Thoracic aorta (tissue), 2 donors: ENCODE data around the gene ARRB2. TPM values are rescaled to one million over a fixed set of nuclear protein-coding genes. Genes with fewer than 3 reads are reported as not detected.

Experiments used
- ATAC-seq: fragments of 150-250 bp; one replicate; pipeline ENCODE4 v1.8.0; 2017; ENCODE audit warnings: low read depth; ENCODE audit not compliant: insufficient number of reproducible peaks, low FRiP score
- DNase-seq: peaks from one replicate; pipeline ENCODE4 v3.0.0-alpha.2; 2020; ENCODE audit warnings: low spot score
- H3K27ac ChIP-seq, 2 donors: fragments of 200-600 bp; sonication (generic); 1 replicate in 1 of 2; 2 replicates in 1 of 2; pipeline ENCODE4 v1.5.1; 2016; ENCODE audit warnings: mild to moderate bottlenecking in 2 of 2, moderate library complexity in 2 of 2
- H3K27me3 ChIP-seq: fragments of 200-600 bp; sonication (generic); replicated peaks from 2 replicates; pipeline ENCODE4 v1.6.0; 2016; ENCODE audit warnings: mild to moderate bottlenecking; ENCODE audit not compliant: insufficient read depth
- H3K36me3 ChIP-seq: fragments of 200-600 bp; sonication (generic); one replicate; pipeline ENCODE4 v1.5.1; 2016
- H3K4me1 ChIP-seq, 2 donors: fragments of 200-600 bp; sonication (generic); 1 replicate in 1 of 2; 2 replicates in 1 of 2; pipeline versions ENCODE4 v1.5.1 to v1.6.0; 2016; ENCODE audit warnings: low read depth in 2 of 2, mild to moderate bottlenecking in 1 of 2; ENCODE audit not compliant: control insufficient read depth in 1 of 2
- H3K4me3 ChIP-seq: fragments of 200-600 bp; sonication (generic); 2 replicates; pipeline ENCODE4 v1.5.1; 2016; ENCODE audit warnings: mild to moderate bottlenecking
- H3K9me3 ChIP-seq: fragments of 200-600 bp; sonication (generic); 2 replicates; pipeline ENCODE4 v1.5.1; 2016
- CTCF ChIP-seq: fragments of 200-600 bp; sonication (generic); IDR thresholded peaks from one replicate; pipeline ENCODE4 v1.5.1; 2019; ENCODE audit warnings: antibody characterized with exemption
- total RNA-seq, 2 donors: library from RNA; depleted of rRNA; stranded (reverse); fragments of >200 nt; gene quantifications; one replicate each; pipeline versions ENCODE4 v1.1.0 to v1.2.3, GENCODE V29; 2016

The ARRB2 gene
- total RNA-seq, 2 donors from 2014 or later = 64.5 to 66.3 TPM

- H3K27ac ChIP-seq = no peak overlapping the region
- H3K27me3 ChIP-seq = no peaks in the 10 kb centered on the region
- peaks cover 0 to 7% of the 10 kb centered on the region in 2 donors for H3K4me1 ChIP-seq
- no peak for TF ChIP-seq CTCF
- H3K4me3 ChIP-seq = no peak overlapping the region
- peaks cover 5% of the 10 kb centered on the region for H3K36me3 ChIP-seq
- DNase-seq = no peak
- no peak for ATAC-seq
- no peaks in the 10 kb centered on the region for H3K9me3 ChIP-seq
Observed at GRCh38 chr17:4720787-4721186, 10.4 kb downstream of the ARRB2 start.

- DNase-seq (no peak), ATAC-seq (no peak)
- Histone ChIP-seq H3K9me3 (no peaks in the 10 kb centered on the region), H3K4me1 (peaks cover 0 to 7% of the 10 kb centered on the region in 2 donors), H3K27ac (no peak overlapping the region), H3K36me3 (peaks cover 5% of the 10 kb centered on the region), H3K27me3 (no peaks in the 10 kb centered on the region), H3K4me3 (no peak overlapping the region)
- TF ChIP-seq CTCF = no peak
Observed at GRCh38 chr17:4721203-4722135, 11.0 kb downstream of the ARRB2 start.

- H3K27ac ChIP-seq = no peak overlapping the region
- no peak for TF ChIP-seq CTCF
- H3K4me3 ChIP-seq = no peak overlapping the region
- peaks cover 0 to 7% of the 10 kb centered on the region in 2 donors for H3K4me1 ChIP-seq
- ATAC-seq (no peak), DNase-seq (no peak)
- H3K36me3 ChIP-seq = no peaks in the 10 kb centered on the region
- H3K27me3 ChIP-seq = no peaks in the 10 kb centered on the region
- H3K9me3 ChIP-seq = no peaks in the 10 kb centered on the region
Observed at GRCh38 chr17:4722678-4723240, 12.3 kb downstream of the ARRB2 start.

- ATAC-seq = no peak
- TF ChIP-seq CTCF = no peak
- H3K27ac ChIP-seq = no peak overlapping the region
- no peak overlapping the region for H3K4me3 ChIP-seq
- no peaks in the 10 kb centered on the region for H3K27me3 ChIP-seq
- peaks cover 0 to 7% of the 10 kb centered on the region in 2 donors for H3K4me1 ChIP-seq
- H3K9me3 ChIP-seq = no peaks in the 10 kb centered on the region
- DNase-seq = no peak
- H3K36me3 ChIP-seq = no peaks in the 10 kb centered on the region
Observed at GRCh38 chr17:4724650-4725049, 14.2 kb downstream of the ARRB2 start.

- peaks cover 0 to 14% of the 10 kb centered on the region in 2 donors for H3K4me1 ChIP-seq
- no peaks in the 10 kb centered on the region for H3K27me3 ChIP-seq
- no peaks in the 10 kb centered on the region for H3K9me3 ChIP-seq
- no peak overlapping the region for H3K4me3 ChIP-seq
- DNase-seq (no peak), ATAC-seq (no peak)
- H3K27ac ChIP-seq = no peak overlapping the region
- no peak for TF ChIP-seq CTCF
- H3K36me3 ChIP-seq = no peaks in the 10 kb centered on the region
Observed at GRCh38 chr17:4725646-4726310, 15.3 kb downstream of the ARRB2 start.
